ENCODE measurements around the gene GPR119.
"Not testable (repeated sequence)": the region's sequence is repeated elsewhere in the genome, so short reads cannot be mapped to it uniquely, and the experiment has no call there.

Gene GPR119

DNA sequence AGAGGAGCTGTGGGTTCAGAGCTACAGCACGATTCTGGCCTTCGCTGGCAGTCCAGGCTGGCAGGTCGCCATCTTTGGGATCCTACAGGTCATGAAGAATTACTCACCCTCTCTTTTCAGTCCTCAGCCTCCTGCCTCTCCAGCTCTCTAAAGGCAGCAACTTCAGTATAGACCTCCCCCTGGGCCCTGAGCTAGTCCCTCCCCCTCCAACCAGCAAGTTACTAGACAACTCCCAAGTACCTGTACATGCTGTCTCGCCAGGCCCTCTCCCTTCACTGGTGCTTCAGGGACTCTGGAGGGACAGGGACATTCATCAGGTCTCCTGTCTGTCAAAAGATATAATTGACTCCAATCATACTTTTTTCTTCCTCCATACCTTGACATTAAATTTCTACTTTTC lies at the start of gene GPR119:
Gene GPR119, minus strand, starts transcription at position 155 of the 400 bp plus-strand sequence. CDS start 227 bp downstream, outside the sequence.
- DNase-seq (ENCODE audit: low read depth) = no peak

DNA sequence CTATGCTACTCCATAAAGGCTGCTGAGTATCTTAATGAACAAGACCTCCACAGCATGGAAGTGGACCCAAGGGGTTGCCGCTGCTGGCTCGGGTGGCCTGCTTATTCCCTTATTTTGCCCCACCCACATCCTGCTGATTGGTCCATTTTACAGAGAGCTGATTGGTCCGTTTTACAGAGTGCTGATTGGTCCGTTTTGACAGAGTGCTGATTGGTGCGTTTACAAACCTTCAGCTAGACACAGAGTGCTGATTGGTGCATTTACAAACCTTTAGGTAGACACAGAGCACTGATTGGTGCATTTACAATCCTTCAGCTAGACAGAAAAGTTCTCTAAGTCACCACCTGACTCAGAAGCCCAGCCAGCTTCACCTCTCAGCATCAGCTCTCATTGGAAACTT lies 43.8 kb upstream of the GPR119 start:
- DNase-seq (ENCODE audit: low read depth) = not testable (repeated sequence)

DNA sequence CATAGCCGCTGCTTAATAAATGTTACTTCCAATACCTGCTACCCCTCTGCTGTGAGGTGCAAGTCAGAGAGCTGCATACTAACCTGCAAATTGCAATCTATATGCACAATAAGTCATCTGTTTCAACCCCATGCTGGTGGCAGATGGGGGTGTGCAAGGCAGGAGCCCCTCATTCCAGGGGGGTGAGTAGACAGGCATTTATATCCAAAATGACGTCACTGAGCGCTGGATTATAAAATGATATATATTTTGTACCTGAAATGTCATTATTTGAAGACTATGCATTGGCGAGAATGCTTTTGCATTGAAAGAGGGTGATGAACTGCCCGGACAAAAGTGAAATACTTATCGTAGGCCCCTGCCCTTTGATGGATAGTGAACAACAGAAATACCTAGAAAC lies 41.1 kb upstream of the GPR119 start:
- no peak for DNase-seq (ENCODE audit: low read depth)

DNA sequence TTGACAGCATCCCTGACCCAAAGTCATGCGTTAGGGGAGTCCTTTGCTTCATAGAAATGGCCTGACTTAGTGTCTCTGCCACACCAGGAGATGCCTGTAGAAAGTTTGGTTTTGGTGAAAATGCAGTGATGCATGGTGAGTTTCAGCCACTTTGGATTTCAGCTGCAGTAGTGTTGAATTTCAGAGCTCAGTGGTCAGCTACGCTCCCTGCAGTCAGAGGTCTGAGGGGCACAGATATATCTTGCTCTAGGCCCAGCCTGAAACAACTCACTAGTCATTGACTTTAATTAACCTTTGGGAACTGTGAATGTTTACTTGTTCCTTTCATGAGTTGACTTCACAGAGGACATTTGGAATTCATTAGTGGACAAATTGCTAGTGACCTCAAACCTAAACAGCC lies 33.8 kb upstream of the GPR119 start:
- no peak for DNase-seq (ENCODE audit: low read depth)

DNA sequence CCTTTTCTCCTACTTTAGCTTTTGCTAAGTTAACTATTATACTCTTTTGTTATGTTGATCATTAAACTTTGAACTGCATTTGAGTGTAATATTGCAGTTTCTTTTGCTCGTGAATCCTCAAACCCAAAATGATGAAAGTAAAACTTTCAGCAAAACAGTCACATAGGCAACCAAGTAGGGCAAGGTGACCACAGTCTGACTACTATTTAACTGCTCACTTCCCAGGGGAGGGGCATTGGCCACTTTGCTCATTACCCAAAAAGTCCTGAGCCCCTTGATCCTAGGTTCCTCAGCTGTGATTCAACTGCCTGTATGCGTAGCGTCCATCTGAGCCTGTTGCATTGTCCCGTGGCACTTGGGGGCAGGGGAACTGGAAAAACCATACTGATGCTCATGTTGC lies 33.3 kb upstream of the GPR119 start:
- no peak for DNase-seq (ENCODE audit: low read depth)

DNA sequence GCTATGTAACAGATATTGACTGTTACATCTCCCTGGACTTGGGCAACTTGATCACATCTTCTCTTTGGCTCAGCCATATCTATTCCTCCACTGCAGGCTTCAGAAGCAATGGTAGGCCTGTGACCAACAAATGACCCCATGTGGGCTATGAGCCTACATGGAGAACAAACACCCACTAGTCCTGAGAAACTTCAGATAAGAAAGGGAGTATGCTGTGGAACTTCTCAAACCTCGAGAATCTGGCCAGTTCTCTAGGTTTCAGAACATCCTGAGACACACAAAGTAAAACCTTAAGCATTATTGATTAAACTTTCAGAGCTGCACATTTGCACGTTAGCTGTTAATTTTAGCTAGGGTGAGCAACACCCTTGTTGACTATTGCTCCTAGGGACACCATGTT lies 32.6 kb upstream of the GPR119 start:
- DNase-seq (ENCODE audit: low read depth) = no peak

DNA sequence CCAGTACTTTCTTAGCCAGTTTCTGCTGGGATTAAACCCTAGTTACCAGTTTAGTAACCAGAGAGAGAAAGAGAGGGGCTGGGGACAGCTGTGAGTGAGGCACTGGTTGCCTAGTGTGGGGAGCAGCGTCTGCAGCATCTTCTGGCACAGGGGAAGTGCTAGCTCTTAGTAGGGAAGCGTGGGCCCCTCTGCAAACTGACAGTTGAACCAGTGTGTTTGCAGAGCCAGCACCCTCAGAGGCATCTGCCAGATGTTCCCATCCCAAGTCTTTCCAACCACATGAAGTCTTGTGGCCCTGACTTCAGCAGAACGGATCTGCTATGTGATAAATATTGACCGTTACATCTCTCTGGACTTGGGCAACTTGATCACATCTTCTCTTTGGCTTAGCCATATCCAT lies 31.3 kb upstream of the GPR119 start:
- DNase-seq (ENCODE audit: low read depth) = no peak

DNA sequence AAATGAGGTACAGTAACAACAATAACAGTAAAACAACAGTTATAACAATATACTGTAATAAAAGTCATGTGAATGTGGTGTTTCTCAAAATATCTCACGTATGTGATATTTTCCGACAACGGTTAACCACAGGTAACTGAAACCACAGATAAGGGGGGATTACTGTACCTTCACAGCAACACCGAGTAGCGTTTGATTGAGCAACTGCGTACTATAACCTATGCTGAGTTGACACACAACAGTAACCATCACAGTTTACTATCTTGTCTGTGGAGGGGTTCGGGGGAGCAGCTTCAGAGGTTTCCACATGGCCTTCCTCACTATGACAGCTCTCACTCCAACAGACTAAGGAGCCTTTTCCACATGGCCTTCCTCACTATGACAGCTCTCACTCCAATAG lies 29.7 kb upstream of the GPR119 start:
- DNase-seq (ENCODE audit: low read depth) = no peak

DNA sequence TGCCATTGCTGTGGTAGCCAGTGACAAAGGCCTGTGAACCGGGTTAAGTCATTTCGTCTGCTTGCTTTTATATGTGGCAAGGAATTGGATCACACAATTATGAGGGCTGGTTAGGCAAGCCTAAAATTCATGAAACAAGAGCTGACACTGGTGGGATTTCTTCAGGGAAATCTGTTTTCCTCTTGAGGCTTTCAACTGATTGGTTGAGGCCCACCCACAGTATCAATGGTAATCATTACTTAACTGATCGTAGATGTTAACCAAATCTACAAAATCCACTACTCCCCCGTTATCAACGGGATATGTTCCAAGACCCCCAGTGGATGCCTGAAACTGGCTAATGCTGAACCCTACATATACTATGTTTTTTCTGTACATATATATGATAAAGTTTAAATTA lies 29.3 kb upstream of the GPR119 start:
- no peak for DNase-seq (ENCODE audit: low read depth)

DNA sequence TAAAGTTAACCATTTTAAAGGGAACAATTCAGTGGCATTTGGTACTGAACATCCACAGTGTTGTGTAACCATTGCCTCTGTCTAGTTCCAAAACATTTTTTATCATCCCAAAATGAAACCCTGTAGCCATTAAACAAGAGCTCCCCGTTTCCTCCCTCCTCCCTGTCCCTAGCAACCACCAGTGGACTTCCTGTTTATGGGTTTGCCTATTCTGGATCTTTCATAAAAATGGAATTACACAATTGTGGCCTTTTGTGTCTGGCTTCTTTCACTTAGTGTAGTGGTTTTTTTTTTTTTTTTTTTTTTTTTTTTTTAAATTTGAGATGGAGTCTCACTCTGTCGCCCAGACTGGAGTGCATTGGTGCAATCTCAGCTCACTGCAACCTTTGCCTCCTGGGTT lies 27.9 kb upstream of the GPR119 start:
- no peak for DNase-seq (ENCODE audit: low read depth)

DNA sequence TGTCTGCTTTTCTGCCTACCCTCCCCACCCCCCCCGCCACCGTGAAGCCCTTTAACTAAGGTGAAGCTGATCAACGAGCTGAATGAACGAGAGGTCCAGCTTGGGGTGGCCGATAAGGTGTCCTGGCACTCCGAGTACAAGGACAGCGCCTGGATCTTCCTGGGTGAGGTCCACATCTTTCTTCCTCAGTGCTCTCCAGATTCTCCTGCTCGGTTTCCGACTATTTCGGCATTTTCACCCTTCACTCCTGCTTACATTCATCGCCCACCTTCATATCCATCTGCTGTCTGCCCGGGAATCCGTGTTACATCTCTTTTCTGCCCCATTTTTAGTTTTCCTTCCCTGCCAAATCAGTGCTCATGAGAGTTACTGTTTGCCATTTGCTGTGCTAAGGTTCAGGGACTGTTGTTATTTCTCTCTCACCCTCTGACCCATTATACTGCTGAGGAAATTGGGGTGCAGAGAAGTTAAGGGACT lies 16.8 kb upstream of the GPR119 start:
- DNase-seq (ENCODE audit: low read depth) = peak; percentile 0

DNA sequence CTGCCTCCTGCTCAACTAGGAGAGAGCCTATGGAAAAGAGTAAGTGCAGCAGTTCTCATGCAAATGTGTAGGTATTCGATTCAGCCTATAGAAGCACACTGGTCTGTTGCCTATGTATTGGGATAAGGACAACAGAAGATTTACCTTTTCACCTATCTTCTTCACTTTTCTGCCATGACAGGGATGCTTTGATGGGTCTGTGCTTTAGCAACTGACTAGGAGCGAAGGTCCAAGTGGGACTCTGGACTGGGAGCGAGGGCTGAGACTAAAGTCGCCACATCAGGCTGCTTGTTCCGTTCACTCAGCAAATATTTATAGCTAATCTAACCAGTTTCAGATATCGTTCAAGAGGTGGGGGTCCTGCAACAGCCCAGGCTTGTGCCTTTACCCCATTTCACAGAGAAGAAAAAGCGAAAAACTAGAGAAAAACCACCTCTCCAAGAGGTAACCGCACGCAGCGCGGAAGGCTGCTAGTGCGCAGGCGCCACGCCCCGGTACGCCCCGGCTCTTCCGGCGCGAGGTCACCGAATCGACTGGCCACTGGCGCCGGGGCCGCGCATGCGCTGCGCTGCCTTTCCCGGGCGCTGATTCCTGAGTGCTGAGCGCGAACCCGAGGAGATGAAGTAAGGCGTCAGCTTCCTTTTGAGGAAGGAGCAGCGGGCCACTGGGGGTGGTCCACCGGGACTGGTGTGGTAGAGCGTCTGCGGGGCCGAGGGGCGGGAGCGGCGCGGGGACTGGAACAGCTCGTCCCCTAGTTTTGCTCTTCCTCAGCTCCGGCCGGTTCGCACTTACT lies 16.1 kb upstream of the GPR119 start, which contains the start of gene RBMX2:
Gene RBMX2, plus strand, starts transcription at position 573 of the 793 bp plus-strand sequence. Its CDS starts 46 bp downstream, at position 619.
- peak; percentile 54 for DNase-seq (ENCODE audit: low read depth)

DNA sequence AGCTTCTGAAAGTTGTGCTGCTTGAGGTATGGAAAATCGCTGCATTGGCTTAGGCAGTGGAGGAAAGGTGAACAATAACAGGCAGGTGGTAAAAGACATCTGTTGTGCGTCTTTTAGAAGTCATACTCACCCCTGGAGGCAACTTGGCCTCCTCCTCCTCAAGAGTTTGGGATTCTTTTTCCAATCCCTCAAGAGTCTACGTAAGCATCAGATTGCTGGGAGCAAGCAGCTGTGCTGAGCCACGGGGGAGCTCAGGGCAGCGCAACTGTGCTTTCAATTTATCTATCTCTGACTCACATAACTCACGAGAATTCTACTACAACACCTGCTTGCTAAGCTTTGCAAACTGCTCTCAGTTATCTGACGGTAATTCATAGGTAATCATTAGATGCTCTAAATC lies 9.9 kb upstream of the GPR119 start:
- no peak for DNase-seq (ENCODE audit: low read depth)

DNA sequence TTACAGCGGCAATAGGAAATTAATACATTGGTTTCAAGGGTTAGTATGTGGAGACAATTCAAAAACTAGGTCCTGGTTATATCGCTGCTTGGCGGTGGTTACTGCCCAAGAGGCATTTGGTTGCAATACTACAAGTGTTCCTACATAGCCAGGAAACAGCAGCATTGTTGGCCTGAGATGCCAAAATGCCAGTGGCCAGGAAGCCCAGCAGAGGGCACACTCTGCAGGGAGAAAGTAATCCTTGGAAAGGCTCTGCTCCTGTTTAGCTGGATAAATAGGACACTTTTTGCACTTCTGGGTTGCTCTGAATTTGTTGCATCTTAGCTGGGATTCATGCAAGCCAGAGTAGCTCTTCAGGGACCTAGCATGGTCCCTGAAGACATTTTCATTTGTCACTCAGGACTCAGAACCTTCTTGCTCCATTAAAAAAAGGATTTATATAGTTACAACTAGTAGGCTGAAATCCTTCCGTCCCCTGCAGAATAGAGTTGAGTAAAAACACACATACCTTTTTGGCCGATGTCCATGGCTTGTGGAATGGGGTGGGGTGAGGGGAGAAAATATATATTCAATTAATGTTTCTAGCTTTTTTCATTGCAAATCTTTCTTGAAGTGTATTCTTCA lies 8.1 kb upstream of the GPR119 start:
- no peak for DNase-seq (ENCODE audit: low read depth)

DNA sequence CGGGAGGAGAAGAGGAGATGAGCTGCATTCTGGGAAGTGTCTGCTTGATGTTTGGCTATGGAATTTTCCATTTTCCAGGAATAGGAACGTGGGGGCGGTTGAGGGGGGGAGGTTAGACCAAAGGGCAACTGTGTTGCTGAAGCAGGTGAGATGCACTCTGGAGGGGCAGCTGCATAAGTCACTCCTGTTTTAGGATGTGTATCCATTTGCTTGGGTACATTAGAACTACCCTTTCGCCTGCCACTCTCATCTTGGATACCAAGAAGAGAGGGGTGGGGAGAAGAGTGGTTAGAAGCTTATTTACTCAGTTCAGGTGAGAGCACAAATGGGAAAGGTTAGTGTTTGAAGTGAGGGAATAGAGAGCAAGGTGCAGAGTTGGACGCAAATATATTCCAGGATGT lies 934 bp upstream of the GPR119 start:
- no peak for DNase-seq (ENCODE audit: low read depth)

DNA sequence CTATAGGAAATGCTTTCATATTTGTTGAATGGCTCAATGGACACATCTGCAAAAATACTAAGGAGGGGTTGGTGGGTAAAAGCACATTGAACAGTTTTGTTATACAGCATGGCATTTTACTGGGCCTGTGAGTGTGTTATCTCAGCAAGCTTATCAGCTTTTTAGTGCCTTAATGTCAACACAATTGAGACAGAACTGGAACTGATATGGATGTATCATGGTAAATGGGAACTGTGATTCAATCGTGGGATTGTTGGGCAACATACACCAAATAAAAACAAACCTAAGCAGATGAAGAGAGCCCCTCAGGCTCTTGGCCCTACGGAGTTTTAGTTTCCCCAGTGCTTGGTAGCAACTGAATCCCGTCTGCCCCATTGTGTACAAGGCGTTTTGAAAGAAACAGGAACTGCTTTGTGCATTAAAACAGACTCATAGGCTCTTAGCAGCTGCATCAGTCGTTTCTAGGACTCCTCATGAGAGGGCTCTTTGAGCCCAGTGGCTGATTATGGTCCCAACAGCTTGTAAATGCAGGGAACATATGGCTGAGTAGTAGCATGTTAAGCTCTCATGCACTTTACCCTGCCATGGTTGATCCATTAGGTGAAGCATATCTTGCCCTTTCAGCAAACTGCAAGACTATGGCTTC lies 7.3 kb downstream of the GPR119 start:
- DNase-seq (ENCODE audit: low read depth) = no peak

DNA sequence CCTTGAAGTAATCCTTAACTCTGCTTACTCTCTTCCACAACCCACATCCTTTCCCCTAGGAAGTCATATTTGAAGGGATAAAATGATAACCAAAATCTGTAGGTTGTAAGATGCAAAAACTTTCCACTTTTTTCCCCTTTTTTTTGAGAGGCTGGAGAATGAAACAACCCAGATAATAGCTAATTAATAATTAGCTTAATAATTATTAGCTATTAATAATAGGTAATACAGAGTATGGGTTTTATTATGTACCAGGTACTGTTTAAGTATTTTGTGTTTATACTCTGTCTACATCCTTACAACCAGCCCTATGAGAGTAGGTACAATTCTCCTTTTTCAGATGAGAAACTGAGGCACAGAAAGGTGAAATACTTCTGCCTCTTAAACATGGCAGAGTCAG lies 9.4 kb downstream of the GPR119 start:
- DNase-seq (ENCODE audit: low read depth) = no peak

DNA sequence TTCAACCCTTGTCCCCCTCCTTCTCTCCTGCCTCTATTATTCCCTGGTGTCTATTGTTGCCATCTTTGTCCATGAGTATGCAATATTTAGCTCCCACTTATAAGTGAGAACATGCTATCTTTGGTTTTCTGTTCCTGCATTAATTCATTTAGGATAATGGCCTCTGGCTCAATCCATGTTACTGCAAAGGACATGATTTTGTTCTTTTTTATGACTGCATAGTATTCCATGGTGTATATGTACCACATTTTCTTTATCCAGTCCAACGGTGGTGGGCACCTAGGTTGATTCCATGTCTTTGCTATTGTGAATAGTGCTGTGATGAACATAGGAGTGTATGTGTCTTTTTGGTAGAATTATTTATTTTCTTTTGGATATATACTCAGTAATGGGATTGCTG lies 33.4 kb downstream of the GPR119 start:
- DNase-seq (ENCODE audit: low read depth) = not testable (repeated sequence)

DNA sequence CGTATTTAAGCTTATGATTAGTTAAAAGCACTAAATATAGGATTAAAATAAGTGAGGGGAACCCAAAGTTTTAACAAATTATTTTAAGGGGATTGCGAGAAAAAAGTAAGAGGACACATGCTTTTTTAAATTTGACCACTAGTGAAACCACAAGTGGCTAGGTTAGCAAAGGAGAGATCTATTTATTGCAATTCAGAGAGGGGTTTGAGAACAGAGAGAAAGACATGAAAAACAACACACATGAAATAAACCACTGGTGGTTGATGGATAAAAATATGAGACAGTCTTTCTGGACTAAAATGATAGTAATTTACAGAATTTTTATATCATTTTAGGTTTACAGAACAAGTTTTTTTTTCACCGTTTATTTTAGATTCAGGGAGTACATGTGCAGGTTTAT lies 33.9 kb downstream of the GPR119 start:
- no peak for DNase-seq (ENCODE audit: low read depth)

DNA sequence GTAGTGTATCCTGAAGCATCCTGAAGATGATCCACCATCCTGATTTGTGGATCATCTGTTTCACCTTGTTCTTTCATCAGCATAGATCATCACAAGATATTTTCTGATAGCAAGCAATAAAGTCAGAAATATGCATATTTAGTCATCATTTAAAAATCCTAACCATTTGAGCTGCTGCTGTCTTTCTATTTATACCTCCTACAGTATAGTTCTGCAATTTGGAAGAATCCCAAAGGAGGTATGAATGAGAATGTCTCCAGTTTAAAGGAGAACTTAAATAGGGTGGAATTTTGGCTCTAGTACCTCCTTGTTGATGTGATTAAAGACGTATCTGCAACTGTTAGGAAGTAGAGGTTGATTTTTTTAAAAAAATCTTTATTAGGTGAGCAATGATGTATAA lies 38.2 kb downstream of the GPR119 start:
- DNase-seq (ENCODE audit: low read depth) = no peak

DNA sequence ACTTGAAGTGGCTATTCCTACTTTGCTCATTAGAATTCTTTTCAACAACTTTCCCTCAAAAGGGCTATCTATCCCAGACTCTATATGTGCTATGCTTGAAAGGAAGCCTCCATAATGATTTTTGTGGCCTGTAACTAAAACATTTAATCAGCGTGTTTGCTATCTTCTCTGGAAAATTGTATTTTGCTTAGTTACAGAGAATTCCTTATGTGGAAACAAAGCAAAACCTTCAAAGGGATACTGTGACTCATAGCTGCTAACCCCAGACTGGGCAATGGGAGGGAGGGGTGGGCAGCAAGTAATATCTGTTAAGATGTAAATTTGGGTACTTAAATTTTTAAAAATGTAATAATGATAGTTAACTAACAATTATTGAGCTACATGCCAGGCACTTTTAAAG lies 42.1 kb downstream of the GPR119 start:
- DNase-seq (ENCODE audit: low read depth) = no peak

DNA sequence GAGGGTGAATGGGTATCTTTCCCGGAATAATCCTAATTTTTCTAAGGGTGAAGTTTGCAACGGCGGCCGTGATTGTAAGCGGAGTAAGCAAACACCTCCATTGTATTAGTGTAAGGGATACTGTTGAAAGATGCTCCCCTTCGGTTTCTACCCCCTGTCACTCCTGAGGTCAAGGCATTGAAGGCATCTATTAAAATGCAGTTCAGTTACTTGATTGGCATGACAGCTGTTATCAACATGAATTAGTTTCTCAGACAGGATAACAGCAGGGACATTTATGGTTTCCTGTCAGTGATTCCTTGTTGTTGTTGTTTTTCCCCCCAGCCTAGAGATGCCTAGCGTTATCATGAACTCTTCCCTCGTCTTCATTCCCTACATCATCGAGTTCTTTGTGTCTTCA lies 45.2 kb downstream of the GPR119 start:
- DNase-seq (ENCODE audit: low read depth) = no peak

Measured in activated T-cell treated with anti-CD3 and anti-CD28 coated beads for 24 hours (primary cell).